Osteocyte (in vitro differentiated cells): ENCODE measurements around the gene METRNL. TPM values are rescaled to one million over a fixed set of nuclear protein-coding genes. Genes with fewer than 3 reads are reported as not detected.

Experiments
- DNase-seq: peaks from one replicate; pipeline ENCODE4 v3.0.0; 2021; ENCODE audit warnings: mixed read lengths; ENCODE audit not compliant: unreplicated experiment; ENCODE audit errors: extremely low spot score
- H3K27ac Mint-ChIP-seq: one replicate; pipeline ENCODE4 v1.8.0; 2021; ENCODE audit warnings: mild to moderate bottlenecking, mixed read lengths; ENCODE audit not compliant: unreplicated experiment
- H3K27me3 Mint-ChIP-seq: one replicate; pipeline ENCODE4 v1.8.0; 2021; ENCODE audit warnings: mixed read lengths; ENCODE audit not compliant: unreplicated experiment
- H3K36me3 Mint-ChIP-seq: one replicate; pipeline ENCODE4 v1.8.0; 2021; ENCODE audit warnings: mixed read lengths; ENCODE audit not compliant: unreplicated experiment
- H3K4me1 Mint-ChIP-seq: one replicate; pipeline ENCODE4 v1.8.0; 2021; ENCODE audit warnings: mixed read lengths; ENCODE audit not compliant: unreplicated experiment
- H3K4me3 Mint-ChIP-seq: one replicate; pipeline ENCODE4 v1.8.0; 2021; ENCODE audit warnings: mild to moderate bottlenecking, moderate library complexity, mixed read lengths; ENCODE audit not compliant: unreplicated experiment
- H3K9me3 Mint-ChIP-seq: one replicate; pipeline ENCODE4 v1.8.0; 2021; ENCODE audit warnings: mixed read lengths; ENCODE audit not compliant: unreplicated experiment
- CTCF ChIP-seq: fragments of 200-600 bp; sonication (generic); IDR thresholded peaks from 2 replicates; pipeline ENCODE4 v1.5.0; 2021; ENCODE audit warnings: antibody characterized with exemption, mild to moderate bottlenecking, moderate library complexity
- total RNA-seq: library from RNA; stranded (reverse); gene quantifications from 2 replicates; pipeline ENCODE4 v1.2.1, GENCODE V29; 2021

Gene METRNL
- total RNA-seq, 1 donor from 2014 or later: 214 TPM

GRCh38 chr17:83068641-83069570 is 10.5 kb upstream of the METRNL start:
- TF ChIP-seq CTCF: no peak
- peaks cover 4% of the 10 kb centered on the region for H3K4me1 Mint-ChIP-seq
- H3K27ac Mint-ChIP-seq: no peak overlapping the region
- no peaks in the 10 kb centered on the region for H3K9me3 Mint-ChIP-seq
- no peak overlapping the region for H3K4me3 Mint-ChIP-seq
- H3K27me3 Mint-ChIP-seq: no peaks in the 10 kb centered on the region
- no peak for DNase-seq
- H3K36me3 Mint-ChIP-seq: no peaks in the 10 kb centered on the region

- DNase-seq: no peak
- H3K36me3 Mint-ChIP-seq: no peaks in the 10 kb centered on the region
- no peak for TF ChIP-seq CTCF
- H3K27me3 Mint-ChIP-seq: no peaks in the 10 kb centered on the region
- no peak overlapping the region for H3K27ac Mint-ChIP-seq
- no peak overlapping the region for H3K4me3 Mint-ChIP-seq
- peaks cover 6% of the 10 kb centered on the region for H3K4me1 Mint-ChIP-seq
- no peaks in the 10 kb centered on the region for H3K9me3 Mint-ChIP-seq
These were observed 9.9 kb upstream of the METRNL start for GRCh38 chr17:83069571-83069906.

- peaks cover 6% of the 10 kb centered on the region for H3K4me1 Mint-ChIP-seq
- no peak overlapping the region for H3K4me3 Mint-ChIP-seq
- no peaks in the 10 kb centered on the region for H3K36me3 Mint-ChIP-seq
- no peak for DNase-seq
- no peak for TF ChIP-seq CTCF
- no peaks in the 10 kb centered on the region for H3K9me3 Mint-ChIP-seq
- H3K27me3 Mint-ChIP-seq: no peaks in the 10 kb centered on the region
- no peak overlapping the region for H3K27ac Mint-ChIP-seq
These were observed 9.3 kb upstream of the METRNL start for GRCh38 chr17:83069931-83070742.

GRCh38 chr17:83070800-83071341 is 8.5 kb upstream of the METRNL start:
- no peaks in the 10 kb centered on the region for H3K27me3 Mint-ChIP-seq
- DNase-seq: no peak
- H3K4me1 Mint-ChIP-seq: peaks cover 6% of the 10 kb centered on the region
- no peak for TF ChIP-seq CTCF
- no peak overlapping the region for H3K27ac Mint-ChIP-seq
- H3K4me3 Mint-ChIP-seq: no peak overlapping the region
- no peaks in the 10 kb centered on the region for H3K36me3 Mint-ChIP-seq
- H3K9me3 Mint-ChIP-seq: no peaks in the 10 kb centered on the region

- TF ChIP-seq CTCF: no peak
- H3K4me3 Mint-ChIP-seq: no peak overlapping the region
- no peaks in the 10 kb centered on the region for H3K9me3 Mint-ChIP-seq
- DNase-seq: no peak
- H3K27me3 Mint-ChIP-seq: no peaks in the 10 kb centered on the region
- H3K27ac Mint-ChIP-seq: no peak overlapping the region
- H3K36me3 Mint-ChIP-seq: no peaks in the 10 kb centered on the region
- H3K4me1 Mint-ChIP-seq: peaks cover 6% of the 10 kb centered on the region
These were observed 8.0 kb upstream of the METRNL start for GRCh38 chr17:83071365-83071764.
